HCT116 (cell line): ENCODE measurements around the gene RPTOR.

Source experiments
- CBX3 ChIP-seq: IDR thresholded peaks from 2 replicates; pipeline ENCODE4 v1.6.1; 2012; ENCODE audit warnings: low read depth
- EZH2 ChIP-seq: fragments of 200-600 bp; sonication (generic); IDR thresholded peaks from 2 replicates; pipeline ENCODE4 v1.6.1; 2017; ENCODE audit warnings: antibody characterized with exemption, mixed run types
- EZH2phosphoT487 ChIP-seq: fragments of 200-600 bp; IDR thresholded peaks from 2 replicates; pipeline ENCODE4 v1.6.1; 2018; ENCODE audit warnings: antibody characterized with exemption, borderline replicate concordance
- RAD21 ChIP-seq: IDR thresholded peaks from 2 replicates; pipeline ENCODE4 v1.6.1; 2012; ENCODE audit warnings: low read depth, mild to moderate bottlenecking
- SRF ChIP-seq: IDR thresholded peaks from 2 replicates; pipeline ENCODE4 v1.6.1; 2012; ENCODE audit warnings: low read depth
- ZFX ChIP-seq: fragments of 450-650 bp; IDR thresholded peaks from 2 replicates; pipeline ENCODE4 v1.6.1; 2017
- TF ChIP-seq, protein P1 (sequence below), 3 experiments: fragments of 200-600 bp in 1 of 3; sonication (generic) in 1 of 3; IDR thresholded peaks in 2 of 3; conservative IDR thresholded peaks in 1 of 3; 2 replicates each; pipeline ENCODE4 v1.5.1; 2012 to 2017; ENCODE audit warnings: low read depth in 2 of 3, low read length in 2 of 3, antibody characterized with exemption in 1 of 3, borderline replicate concordance in 1 of 3, control low read depth in 1 of 3, mild to moderate bottlenecking in 1 of 3, mixed read lengths in 1 of 3, mixed run types in 1 of 3, moderate library complexity in 1 of 3; ENCODE audit not compliant: insufficient read depth in 1 of 3
- TF ChIP-seq, protein P2 (sequence below): IDR thresholded peaks from 2 replicates; pipeline ENCODE4 v1.6.1; 2012

DNA sequence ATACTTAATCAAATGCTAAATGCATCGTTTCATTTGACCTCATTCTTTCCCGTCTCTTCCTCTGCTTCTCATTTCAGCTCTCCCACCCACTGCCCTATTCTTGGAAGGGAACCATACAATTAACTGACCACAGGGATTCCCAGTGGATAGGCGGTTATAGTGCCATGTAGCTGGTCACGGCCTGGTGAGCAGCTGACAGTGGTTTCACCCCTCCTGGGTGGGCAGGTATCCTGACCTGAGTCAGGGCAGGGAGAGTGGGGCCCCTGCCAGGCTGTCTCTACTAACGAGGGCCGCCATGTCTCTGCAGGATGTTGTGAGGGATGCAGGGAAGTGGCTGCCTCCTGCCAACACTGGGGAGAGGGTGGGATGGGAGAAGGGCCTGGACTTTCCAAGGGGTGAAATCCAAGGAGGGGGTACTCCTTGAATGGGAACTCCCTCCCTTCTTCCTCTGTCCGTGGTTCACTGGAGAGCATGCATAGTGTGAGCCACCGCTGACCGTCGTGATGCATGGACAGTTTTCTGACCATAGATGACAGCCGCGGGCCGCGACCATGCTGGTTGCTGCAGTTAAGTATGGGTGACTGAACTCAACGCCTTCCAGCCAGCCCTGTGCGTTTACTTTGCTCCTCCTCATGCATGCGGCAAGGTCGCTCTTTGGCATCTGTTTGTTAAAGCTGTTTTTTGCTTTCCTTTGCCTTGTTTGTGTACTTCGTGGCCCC lies 95.9 kb downstream of the RPTOR start:
- no peak for TF ChIP-seq RAD21
- TF ChIP-seq CBX3: no peak
- no peak for TF ChIP-seq EZH2
- no peak for TF ChIP-seq EZH2phosphoT487
- TF ChIP-seq, protein P1, sequence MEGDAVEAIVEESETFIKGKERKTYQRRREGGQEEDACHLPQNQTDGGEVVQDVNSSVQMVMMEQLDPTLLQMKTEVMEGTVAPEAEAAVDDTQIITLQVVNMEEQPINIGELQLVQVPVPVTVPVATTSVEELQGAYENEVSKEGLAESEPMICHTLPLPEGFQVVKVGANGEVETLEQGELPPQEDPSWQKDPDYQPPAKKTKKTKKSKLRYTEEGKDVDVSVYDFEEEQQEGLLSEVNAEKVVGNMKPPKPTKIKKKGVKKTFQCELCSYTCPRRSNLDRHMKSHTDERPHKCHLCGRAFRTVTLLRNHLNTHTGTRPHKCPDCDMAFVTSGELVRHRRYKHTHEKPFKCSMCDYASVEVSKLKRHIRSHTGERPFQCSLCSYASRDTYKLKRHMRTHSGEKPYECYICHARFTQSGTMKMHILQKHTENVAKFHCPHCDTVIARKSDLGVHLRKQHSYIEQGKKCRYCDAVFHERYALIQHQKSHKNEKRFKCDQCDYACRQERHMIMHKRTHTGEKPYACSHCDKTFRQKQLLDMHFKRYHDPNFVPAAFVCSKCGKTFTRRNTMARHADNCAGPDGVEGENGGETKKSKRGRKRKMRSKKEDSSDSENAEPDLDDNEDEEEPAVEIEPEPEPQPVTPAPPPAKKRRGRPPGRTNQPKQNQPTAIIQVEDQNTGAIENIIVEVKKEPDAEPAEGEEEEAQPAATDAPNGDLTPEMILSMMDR (IDR thresholded peaks at IDR 0.05 in 2 of 3, conservative IDR thresholded peaks at IDR 0.05 in 1 of 3; ENCODE audit: borderline replicate concordance in 1 of 3, insufficient read depth in 1 of 3, low read depth in 2 of 3, low read length in 2 of 3): no peak
- TF ChIP-seq SRF: no peak
- TF ChIP-seq, protein P2, sequence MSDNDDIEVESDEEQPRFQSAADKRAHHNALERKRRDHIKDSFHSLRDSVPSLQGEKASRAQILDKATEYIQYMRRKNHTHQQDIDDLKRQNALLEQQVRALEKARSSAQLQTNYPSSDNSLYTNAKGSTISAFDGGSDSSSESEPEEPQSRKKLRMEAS: no peak
- no peak for TF ChIP-seq ZFX
